SK-N-SH (cell line): Measurements from ENCODE around the gene ABLIM2. TPM values are rescaled to one million over a fixed set of nuclear protein-coding genes. Genes with fewer than 3 reads are reported as not detected.

Experiments used
- CTCF ChIA-PET: fragments of 300-600, 350-600 bp; formaldehyde crosslinking; extraction: SDS; loops from one replicate; lab custom pipeline; 2021; lab: Yijun Ruan, JAX
- POLR2A ChIA-PET: fragments of 350-600 bp; sonication (Branson Sonifier 250); formaldehyde crosslinking; extraction: SDS; loops from one replicate; lab custom pipeline; 2020; ENCODE audit warnings: antibody characterized with exemption, inconsistent platforms; lab: Yijun Ruan, JAX
- DNase-seq: peaks from one replicate; pipeline ENCODE4 v3.0.0; 2012
- H2AFZ ChIP-seq: fragments of 200-600 bp; sonication (generic); 2 replicates; pipeline ENCODE4 v1.8.1; 2016; ENCODE audit warnings: antibody characterized with exemption, mild to moderate bottlenecking, low read depth
- H3F3A ChIP-seq: fragments of 200-600 bp; sonication (generic); replicated peaks from 2 replicates; pipeline ENCODE3; 2016; ENCODE audit warnings: antibody characterized with exemption, mild to moderate bottlenecking; ENCODE audit not compliant: insufficient read depth
- H3K27ac ChIP-seq, 2 experiments: fragments of 200-500 bp in 1 of 2; fragments of 200-600 bp in 1 of 2; sonication (Bioruptor generic) in 1 of 2; sonication (generic), shearing (Covaris generic) in 1 of 2; 2 replicates each; pipeline versions ENCODE4 v1.5.1 to v1.6.1; 2014 to 2016; ENCODE audit warnings: low read depth in 2 of 2, inconsistent platforms in 1 of 2, low read length in 1 of 2, mild to moderate bottlenecking in 1 of 2, mixed read lengths in 1 of 2
- H3K27me3 ChIP-seq: fragments of 200-600 bp; sonication (generic), shearing (Covaris generic); 2 replicates; pipeline ENCODE4 v1.6.1; 2016; ENCODE audit warnings: mixed run types; ENCODE audit not compliant: insufficient read depth
- H3K36me3 ChIP-seq, 2 experiments: fragments of 200-500 bp in 1 of 2; fragments of 200-600 bp in 1 of 2; sonication (Bioruptor generic) in 1 of 2; sonication (generic) in 1 of 2; replicated peaks in 1 of 2; 2 replicates each; pipeline versions ENCODE3 to v1.5.1; 2014 to 2016; ENCODE audit warnings: low read length in 1 of 2, mild to moderate bottlenecking in 1 of 2; ENCODE audit not compliant: insufficient read depth in 2 of 2, control insufficient read depth in 1 of 2
- H3K4me1 ChIP-seq, 2 experiments: fragments of 200-500 bp in 1 of 2; fragments of 200-600 bp in 1 of 2; sonication (Bioruptor generic) in 1 of 2; sonication (generic), shearing (Covaris generic) in 1 of 2; 2 replicates each; pipeline versions ENCODE4 v1.5.1 to v1.6.1; 2014 to 2016; ENCODE audit warnings: low read depth in 1 of 2, low read length in 1 of 2, mixed run types in 1 of 2; ENCODE audit not compliant: insufficient read depth in 2 of 2, control insufficient read depth in 1 of 2
- H3K4me2 ChIP-seq: fragments of 200-600 bp; sonication (generic), shearing (Covaris generic); 2 replicates; pipeline ENCODE4 v1.6.1; 2017; ENCODE audit warnings: mixed run types
- H3K4me3 ChIP-seq, 2 experiments: fragments of 200-500 bp in 1 of 2; fragments of 200-600 bp in 1 of 2; sonication (Bioruptor generic) in 1 of 2; sonication (generic), shearing (Covaris generic) in 1 of 2; 2 replicates each; pipeline versions ENCODE4 v1.5.1 to v1.8.1; 2014 to 2016; ENCODE audit warnings: low read depth in 2 of 2, inconsistent platforms in 1 of 2, low read length in 1 of 2, mild to moderate bottlenecking in 1 of 2, mixed read lengths in 1 of 2, moderate library complexity in 1 of 2
- H3K79me2 ChIP-seq: fragments of 200-600 bp; sonication (generic); 2 replicates; pipeline ENCODE4 v1.8.1; 2017; ENCODE audit warnings: mild to moderate bottlenecking; ENCODE audit not compliant: insufficient read depth
- H3K9ac ChIP-seq: fragments of 200-600 bp; sonication (generic); 2 replicates; pipeline ENCODE4 v1.6.1; 2017; ENCODE audit warnings: mixed run types
- H3K9me2 ChIP-seq: fragments of 200-600 bp; sonication (generic); 2 replicates; pipeline ENCODE4 v1.6.1; 2017; ENCODE audit warnings: mixed run types
- H3K9me3 ChIP-seq: fragments of 200-600 bp; sonication (generic); 2 replicates; pipeline ENCODE4 v1.6.1; 2017; ENCODE audit warnings: mixed run types, mild to moderate bottlenecking, moderate library complexity
- H4K20me1 ChIP-seq: fragments of 200-600 bp; sonication (generic); 2 replicates; pipeline ENCODE4 v1.6.1; 2017; ENCODE audit warnings: mild to moderate bottlenecking, mixed run types; ENCODE audit not compliant: insufficient read depth
- EZH2phosphoT487 ChIP-seq: fragments of 200-600 bp; sonication (generic); IDR thresholded peaks from 2 replicates; pipeline ENCODE4 v1.6.1; 2017; ENCODE audit warnings: low read depth, mixed run types, mild to moderate bottlenecking, antibody characterized with exemption, moderate library complexity, borderline replicate concordance
- FOXJ3 ChIP-seq: sonication (generic); formaldehyde crosslinking; IDR thresholded peaks from 2 replicates; pipeline ENCODE4 v1.5.1; 2020; ENCODE audit warnings: mild to moderate bottlenecking, missing genetic modification reagents
- GATA2 ChIP-seq: sonication (generic); formaldehyde crosslinking; IDR thresholded peaks from 2 replicates; pipeline ENCODE4 v1.5.0; 2020; ENCODE audit warnings: mild to moderate bottlenecking, missing genetic modification reagents
- JUND ChIP-seq: IDR thresholded peaks from 2 replicates; pipeline ENCODE4 v1.4.0; 2012
- NFIC ChIP-seq: IDR thresholded peaks from 2 replicates; pipeline ENCODE4 v1.4.0; 2012; ENCODE audit warnings: borderline replicate concordance
- NRF1 ChIP-seq: IDR thresholded peaks from 2 replicates; pipeline ENCODE4 v1.6.1; 2012; ENCODE audit warnings: low read depth, mild to moderate bottlenecking, low read length
- POLR2AphosphoS5 ChIP-seq: IDR thresholded peaks from 2 replicates; pipeline ENCODE4 v1.6.1; 2012; ENCODE audit warnings: low read depth, low read length
- TAF1 ChIP-seq: IDR thresholded peaks from 2 replicates; pipeline ENCODE4 v1.6.1; 2012; ENCODE audit warnings: low read depth, mild to moderate bottlenecking, low read length, moderate library complexity, borderline replicate concordance
- TCF12 ChIP-seq: IDR thresholded peaks from 2 replicates; pipeline ENCODE4 v1.4.0; 2012
- TEAD4 ChIP-seq: IDR thresholded peaks from 2 replicates; pipeline ENCODE4 v1.4.0; 2012; ENCODE audit warnings: mild to moderate bottlenecking, borderline replicate concordance; ENCODE audit not compliant: insufficient read depth
- YY1 ChIP-seq: IDR thresholded peaks from 2 replicates; pipeline ENCODE4 v1.4.0; 2012; ENCODE audit warnings: low read depth, mild to moderate bottlenecking
- WGBS: methylation state at CpG from one replicate; pipeline ENCODE4 v1.1.6; 2017; ENCODE audit warnings: low lambda C conversion rate; 5-methylcytosine and 5-hydroxymethylcytosine counted together
- polyA plus RNA-seq, 3 experiments: library from polyadenylated mRNA; depleted of rRNA; stranded (reverse); fragments of >200 nt; gene quantifications; 2 replicates each; pipeline ENCODE4 v1.2.3, GENCODE V29; 2012
- TF ChIP-seq, protein P1 (sequence below): IDR thresholded peaks from 2 replicates; pipeline ENCODE4 v1.4.0; 2012; ENCODE audit warnings: low read depth, borderline replicate concordance
- TF ChIP-seq, protein P2 (sequence below): IDR thresholded peaks from 2 replicates; pipeline ENCODE4; 2012
- TF ChIP-seq, protein P3 (sequence below): fragments of 150-350 bp; IDR thresholded peaks from 2 replicates; pipeline ENCODE4 v1.6.1; 2017; ENCODE audit warnings: antibody characterized with exemption, low read length, low read depth, borderline replicate concordance

The ABLIM2 gene
- polyA plus RNA-seq, 1 of the 3 experiments (the other 2 are of a cell fraction), result 0.53 TPM

DNA sequence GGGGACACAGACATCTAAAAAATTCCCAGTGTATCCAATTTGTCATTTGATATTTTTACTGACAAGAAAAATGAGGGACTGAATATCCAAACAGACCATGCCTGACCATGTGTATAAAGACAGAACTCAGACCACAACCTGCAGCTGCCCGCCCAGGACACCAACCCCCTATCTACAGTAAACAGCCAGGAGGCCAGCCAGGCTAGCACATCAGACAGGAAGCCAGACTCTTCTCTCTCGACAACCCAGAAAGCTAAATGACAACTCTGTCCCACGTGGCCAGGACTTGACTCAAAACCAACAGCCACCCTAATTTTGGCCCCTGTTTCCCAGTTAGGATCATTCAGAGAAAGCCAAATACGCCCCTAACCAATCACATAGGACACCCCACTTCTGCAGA lies 234.0 kb downstream of the ABLIM2 start:
- Histone ChIP-seq H3K4me3 (no peak overlapping the region), H3F3A (peaks cover 33% of the 10 kb centered on the region), H2AFZ (no peak overlapping the region), H3K36me3 (peaks cover 2 to 35% of the 10 kb centered on the region in 2 experiments), H3K9me2 (no peaks in the 10 kb centered on the region), H4K20me1 (peaks cover 100% of the 10 kb centered on the region), H3K9me3 (no peaks in the 10 kb centered on the region), H3K9ac (no peak overlapping the region), H3K79me2 (peaks cover 100% of the 10 kb centered on the region), H3K27ac (peak overlapping the region; percentile 48 to 76), H3K4me1 (peaks cover 11 to 12% of the 10 kb centered on the region in 2 experiments; a peak in 3 of 4 replicates), H3K27me3 (no peaks in the 10 kb centered on the region), H3K4me2 (peak overlapping the region; percentile 31)
- no peak for DNase-seq
- ChIA-PET CTCF (interaction anchor here (1.5 to 11.3 kb wide), 2 partner anchors 65 to 119 kb away, joined by 4 to 231 read pairs; no protein-coding TSS in a partner anchor), POLR2A (no interaction called here)
- no peak for TF ChIP-seq POLR2AphosphoS5
- TF ChIP-seq TCF12, result no peak
- no peak for TF ChIP-seq NRF1
- TF ChIP-seq, protein P1, sequence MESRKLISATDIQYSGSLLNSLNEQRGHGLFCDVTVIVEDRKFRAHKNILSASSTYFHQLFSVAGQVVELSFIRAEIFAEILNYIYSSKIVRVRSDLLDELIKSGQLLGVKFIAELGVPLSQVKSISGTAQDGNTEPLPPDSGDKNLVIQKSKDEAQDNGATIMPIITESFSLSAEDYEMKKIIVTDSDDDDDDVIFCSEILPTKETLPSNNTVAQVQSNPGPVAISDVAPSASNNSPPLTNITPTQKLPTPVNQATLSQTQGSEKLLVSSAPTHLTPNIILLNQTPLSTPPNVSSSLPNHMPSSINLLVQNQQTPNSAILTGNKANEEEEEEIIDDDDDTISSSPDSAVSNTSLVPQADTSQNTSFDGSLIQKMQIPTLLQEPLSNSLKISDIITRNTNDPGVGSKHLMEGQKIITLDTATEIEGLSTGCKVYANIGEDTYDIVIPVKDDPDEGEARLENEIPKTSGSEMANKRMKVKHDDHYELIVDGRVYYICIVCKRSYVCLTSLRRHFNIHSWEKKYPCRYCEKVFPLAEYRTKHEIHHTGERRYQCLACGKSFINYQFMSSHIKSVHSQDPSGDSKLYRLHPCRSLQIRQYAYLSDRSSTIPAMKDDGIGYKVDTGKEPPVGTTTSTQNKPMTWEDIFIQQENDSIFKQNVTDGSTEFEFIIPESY, result no peak
- TF ChIP-seq FOXJ3 (CRISPR knock-in tag), result no peak
- TF ChIP-seq TEAD4, result no peak
- no peak for TF ChIP-seq TAF1
- TF ChIP-seq JUND, result no peak
- TF ChIP-seq, protein P2, sequence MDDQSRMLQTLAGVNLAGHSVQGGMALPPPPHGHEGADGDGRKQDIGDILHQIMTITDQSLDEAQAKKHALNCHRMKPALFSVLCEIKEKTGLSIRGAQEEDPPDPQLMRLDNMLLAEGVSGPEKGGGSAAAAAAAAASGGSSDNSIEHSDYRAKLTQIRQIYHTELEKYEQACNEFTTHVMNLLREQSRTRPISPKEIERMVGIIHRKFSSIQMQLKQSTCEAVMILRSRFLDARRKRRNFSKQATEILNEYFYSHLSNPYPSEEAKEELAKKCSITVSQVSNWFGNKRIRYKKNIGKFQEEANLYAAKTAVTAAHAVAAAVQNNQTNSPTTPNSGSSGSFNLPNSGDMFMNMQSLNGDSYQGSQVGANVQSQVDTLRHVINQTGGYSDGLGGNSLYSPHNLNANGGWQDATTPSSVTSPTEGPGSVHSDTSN, result no peak
- TF ChIP-seq NFIC, result no peak
- no peak for TF ChIP-seq YY1
- TF ChIP-seq EZH2phosphoT487, result no peak
- TF ChIP-seq GATA2 (CRISPR knock-in tag), result no peak
- WGBS, result 70% methylated on average over 3 of the region's 4 CpGs

DNA sequence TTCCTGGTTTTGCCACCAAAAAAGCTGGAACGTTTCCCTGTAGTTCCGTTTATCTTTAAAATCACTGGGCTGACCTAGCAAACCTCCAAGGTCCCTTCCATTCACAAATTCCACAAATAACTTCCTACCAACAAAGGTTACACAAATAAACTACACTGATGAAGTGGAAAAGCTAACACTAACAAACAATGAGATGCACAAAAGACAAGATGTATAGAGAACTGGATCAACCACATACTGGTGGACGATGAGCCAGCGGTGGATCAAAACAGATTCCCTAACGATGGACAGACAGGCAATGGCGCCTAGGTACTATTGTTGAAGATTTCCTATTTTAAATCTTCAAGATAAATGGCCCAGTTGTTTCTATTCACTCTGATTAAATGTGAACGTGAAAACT lies 234.4 kb downstream of the ABLIM2 start:
- no peak for DNase-seq
- H3K27me3 ChIP-seq, result no peaks in the 10 kb centered on the region
- H3K4me1 ChIP-seq, result peaks cover 8 to 9% of the 10 kb centered on the region in 2 experiments; a peak in 3 of 4 replicates
- H3K4me2 ChIP-seq, result peak overlapping the region; percentile 31
- peaks cover 100% of the 10 kb centered on the region for H4K20me1 ChIP-seq
- peaks cover 2 to 35% of the 10 kb centered on the region in 2 experiments for H3K36me3 ChIP-seq
- H3F3A ChIP-seq, result peaks cover 33% of the 10 kb centered on the region
- H2AFZ ChIP-seq, result no peak overlapping the region
- H3K79me2 ChIP-seq, result peaks cover 100% of the 10 kb centered on the region
- H3K9me2 ChIP-seq, result no peaks in the 10 kb centered on the region
- TF ChIP-seq, protein P3, sequence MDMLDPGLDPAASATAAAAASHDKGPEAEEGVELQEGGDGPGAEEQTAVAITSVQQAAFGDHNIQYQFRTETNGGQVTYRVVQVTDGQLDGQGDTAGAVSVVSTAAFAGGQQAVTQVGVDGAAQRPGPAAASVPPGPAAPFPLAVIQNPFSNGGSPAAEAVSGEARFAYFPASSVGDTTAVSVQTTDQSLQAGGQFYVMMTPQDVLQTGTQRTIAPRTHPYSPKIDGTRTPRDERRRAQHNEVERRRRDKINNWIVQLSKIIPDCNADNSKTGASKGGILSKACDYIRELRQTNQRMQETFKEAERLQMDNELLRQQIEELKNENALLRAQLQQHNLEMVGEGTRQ, result no peak
- ChIA-PET POLR2A (no interaction called here), CTCF (interaction anchor here (0.7 to 11.3 kb wide), 4 partner anchors 12 to 119 kb away, joined by 3 to 231 read pairs (median 4); no protein-coding TSS in a partner anchor)
- WGBS, result 71% methylated on average over 7 of the region's 7 CpGs
- H3K9ac ChIP-seq, result no peak overlapping the region
- H3K9me3 ChIP-seq, result no peaks in the 10 kb centered on the region
- peak overlapping the region; percentile 48 to 76 for H3K27ac ChIP-seq
- H3K4me3 ChIP-seq, result no peak overlapping the region
